Vagina (tissue), 2 donors: ENCODE data around the gene KRTAP7-1. TPM values are rescaled to one million over a fixed set of nuclear protein-coding genes. Genes with fewer than 3 reads are reported as not detected.

Source experiments
- DNase-seq, 2 donors: peaks; one replicate each; pipeline ENCODE4 v3.0.0-alpha.2; 2017; ENCODE audit errors: extremely low spot score in 2 of 2
- H3K27ac ChIP-seq: fragments of 200-600 bp; sonication (generic); one replicate; pipeline ENCODE4 v1.5.1; 2019
- H3K27me3 ChIP-seq: fragments of 200-600 bp; sonication (generic); one replicate; pipeline ENCODE4 v1.5.1; 2019
- H3K36me3 ChIP-seq, 2 donors: fragments of 200-600 bp; sonication (generic); one replicate each; pipeline ENCODE4 v1.5.1; 2017 to 2019
- H3K4me1 ChIP-seq: fragments of 200-600 bp; sonication (generic); one replicate; pipeline ENCODE4 v1.5.1; 2019
- H3K4me3 ChIP-seq, 2 donors: fragments of 200-600 bp; sonication (generic); 1 replicate in 1 of 2; 2 replicates in 1 of 2; pipeline ENCODE4 v1.5.1; 2016 to 2019
- H3K9me3 ChIP-seq: fragments of 200-600 bp; sonication (generic); one replicate; pipeline ENCODE4 v1.5.1; 2019
- POLR2A ChIP-seq, 2 donors: fragments of 450-650 bp; IDR thresholded peaks; one replicate each; pipeline ENCODE4 v1.6.1; 2017; ENCODE audit warnings: antibody characterized with exemption in 2 of 2, mild to moderate bottlenecking in 2 of 2, moderate library complexity in 2 of 2
- POLR2AphosphoS5 ChIP-seq, 2 donors: sonication (generic); formaldehyde crosslinking; IDR thresholded peaks; one replicate each; pipeline ENCODE4 v1.9.0; 2017; ENCODE audit warnings: antibody characterized with exemption in 2 of 2, mild to moderate bottlenecking in 2 of 2, low read depth in 1 of 2; ENCODE audit not compliant: insufficient read depth in 1 of 2
- intact Hi-C: fragments of 100-400 bp; cut with DNase I; formaldehyde crosslinking; loops from one replicate; pipeline ENCODE4 v1.15.1; 2023
- small RNA-seq: library from RNA; depleted of rRNA; stranded (forward); fragments of <200 nt; gene quantifications from one replicate; pipeline ENCODE3, GENCODE V24; 2016
- total RNA-seq: library from RNA; depleted of rRNA; stranded (reverse); fragments of >200 nt; gene quantifications from one replicate; pipeline ENCODE4 v1.2.3, GENCODE V29; 2016
- TF ChIP-seq, protein P1 (sequence below), 3 experiments: fragments of 450-650 bp in 2 of 3; fragments of 200-600 bp in 1 of 3; sonication (generic) in 1 of 3; IDR thresholded peaks; one replicate each; pipeline ENCODE4 v1.5.1; 2017 to 2019; ENCODE audit warnings: antibody characterized with exemption in 3 of 3, mild to moderate bottlenecking in 2 of 3, moderate library complexity in 2 of 3

The KRTAP7-1 gene
- total RNA-seq, 1 donor from 2014 or later, result not detected

DNA sequence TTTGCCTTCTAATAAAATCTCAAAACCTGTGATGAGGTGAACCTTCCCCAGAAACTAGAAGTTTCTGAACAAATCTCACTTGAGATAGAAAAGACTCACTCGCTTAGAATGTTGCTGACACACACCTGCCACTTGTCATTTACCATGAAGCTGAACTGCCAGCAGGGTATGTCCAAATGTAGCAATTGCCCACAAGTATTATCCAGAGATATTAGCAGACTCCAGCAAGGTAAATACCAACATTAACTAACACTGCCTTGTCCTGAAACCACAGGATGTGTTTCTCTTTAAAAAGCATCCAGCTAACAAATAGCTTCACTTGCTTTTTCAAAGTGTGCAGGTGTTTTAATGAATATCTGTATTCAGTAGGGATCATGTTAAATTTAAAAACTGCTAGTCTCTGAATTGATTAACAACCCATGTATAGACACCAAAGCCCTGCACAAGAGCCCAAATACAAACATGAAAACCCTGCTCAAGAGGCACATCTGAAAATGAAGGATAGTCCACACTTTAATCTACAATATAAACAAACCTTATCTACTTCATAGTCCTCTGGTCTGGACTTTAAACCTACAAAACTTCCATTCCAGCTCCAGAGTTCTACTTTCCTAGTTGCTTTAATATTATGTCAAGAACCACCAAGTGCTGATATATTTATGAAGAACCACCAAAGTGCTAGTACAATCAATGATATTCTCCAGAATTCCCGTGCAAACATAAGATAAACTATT, 35.8 kb downstream of the KRTAP7-1 start:
- intact Hi-C loops, result no loop called here
- H3K4me3 ChIP-seq, result no peak overlapping the region
- H3K36me3 ChIP-seq, result no peaks in the 10 kb centered on the region
- H3K4me1 ChIP-seq, result no peaks in the 10 kb centered on the region
- H3K27ac ChIP-seq, result no peak overlapping the region
- no peaks in the 10 kb centered on the region for H3K27me3 ChIP-seq
- no peak for DNase-seq
- no peaks in the 10 kb centered on the region for H3K9me3 ChIP-seq
- TF ChIP-seq, protein P1, sequence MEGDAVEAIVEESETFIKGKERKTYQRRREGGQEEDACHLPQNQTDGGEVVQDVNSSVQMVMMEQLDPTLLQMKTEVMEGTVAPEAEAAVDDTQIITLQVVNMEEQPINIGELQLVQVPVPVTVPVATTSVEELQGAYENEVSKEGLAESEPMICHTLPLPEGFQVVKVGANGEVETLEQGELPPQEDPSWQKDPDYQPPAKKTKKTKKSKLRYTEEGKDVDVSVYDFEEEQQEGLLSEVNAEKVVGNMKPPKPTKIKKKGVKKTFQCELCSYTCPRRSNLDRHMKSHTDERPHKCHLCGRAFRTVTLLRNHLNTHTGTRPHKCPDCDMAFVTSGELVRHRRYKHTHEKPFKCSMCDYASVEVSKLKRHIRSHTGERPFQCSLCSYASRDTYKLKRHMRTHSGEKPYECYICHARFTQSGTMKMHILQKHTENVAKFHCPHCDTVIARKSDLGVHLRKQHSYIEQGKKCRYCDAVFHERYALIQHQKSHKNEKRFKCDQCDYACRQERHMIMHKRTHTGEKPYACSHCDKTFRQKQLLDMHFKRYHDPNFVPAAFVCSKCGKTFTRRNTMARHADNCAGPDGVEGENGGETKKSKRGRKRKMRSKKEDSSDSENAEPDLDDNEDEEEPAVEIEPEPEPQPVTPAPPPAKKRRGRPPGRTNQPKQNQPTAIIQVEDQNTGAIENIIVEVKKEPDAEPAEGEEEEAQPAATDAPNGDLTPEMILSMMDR (IDR thresholded peaks at IDR 0.05), result no peak
- TF ChIP-seq POLR2AphosphoS5 (IDR thresholded peaks at IDR 0.05; ENCODE audit: insufficient read depth in 1 of 2, low read depth in 1 of 2) (no peak), POLR2A (IDR thresholded peaks at IDR 0.05) (no peak)

DNA sequence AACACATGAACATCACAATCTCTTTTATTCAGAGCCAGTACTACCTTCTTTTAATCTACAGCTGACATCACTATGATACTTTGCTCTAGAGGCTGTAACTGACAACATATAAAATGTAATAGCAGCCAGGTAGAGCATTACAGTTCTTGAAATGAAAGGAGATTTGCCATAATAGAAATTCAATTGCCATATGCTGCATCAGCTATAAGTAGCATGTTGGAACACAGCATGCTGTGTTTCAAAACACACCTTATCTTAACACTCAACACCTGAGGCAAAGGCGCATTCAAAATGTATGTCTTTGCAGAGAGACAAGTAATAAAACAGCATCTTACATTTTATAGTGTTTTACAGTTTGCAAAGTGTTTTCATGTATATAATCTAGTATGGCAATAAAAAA, 50.3 kb downstream of the KRTAP7-1 start:
- H3K4me1 ChIP-seq, result no peaks in the 10 kb centered on the region
- H3K9me3 ChIP-seq, result no peaks in the 10 kb centered on the region
- no peaks in the 10 kb centered on the region for H3K36me3 ChIP-seq
- no peaks in the 10 kb centered on the region for H3K27me3 ChIP-seq
- TF ChIP-seq, protein P1 (IDR thresholded peaks at IDR 0.05), result no peak
- TF ChIP-seq POLR2AphosphoS5 (IDR thresholded peaks at IDR 0.05; ENCODE audit: insufficient read depth in 1 of 2, low read depth in 1 of 2), result no peak
- TF ChIP-seq POLR2A (IDR thresholded peaks at IDR 0.05), result no peak
- no peak overlapping the region for H3K27ac ChIP-seq
- intact Hi-C loops, result no loop called here
- no peak for DNase-seq
- H3K4me3 ChIP-seq, result no peak overlapping the region

Small RNA genes within 50 kb of the gene (small RNA-seq; reads per million reads assigned to genes)
- not detected for gene KRTAP8-2P
- gene KRTAP8-3P, result not detected

Other genes with a start within 250 kb of the KRTAP7-1 start
- gene KRTAP22-2, start 239.4 kb downstream of the KRTAP7-1 start, total RNA-seq, result not detected
- gene KRTAP6-3, start 237.3 kb downstream of the KRTAP7-1 start, total RNA-seq, result not detected
- not detected for gene KRTAP6-2, start 230.9 kb downstream of the KRTAP7-1 start, total RNA-seq
- gene KRTAP22-1, start 228.7 kb downstream of the KRTAP7-1 start, total RNA-seq, result not detected
- not detected for gene KRTAP6-1, start 215.8 kb downstream of the KRTAP7-1 start, total RNA-seq
- gene KRTAP20-1, start 213.3 kb downstream of the KRTAP7-1 start, total RNA-seq, result not detected
- gene KRTAP20-4, start 209.1 kb downstream of the KRTAP7-1 start, total RNA-seq, result not detected
- gene KRTAP20-2, start 194.6 kb downstream of the KRTAP7-1 start, total RNA-seq, result not detected
- gene KRTAP20-3, start 186.9 kb downstream of the KRTAP7-1 start, total RNA-seq, result not detected
- not detected for gene KRTAP21-3, start 111.0 kb downstream of the KRTAP7-1 start, total RNA-seq
- not detected for gene KRTAP21-2, start 82.5 kb downstream of the KRTAP7-1 start, total RNA-seq
- not detected for gene KRTAP21-1, start 74.3 kb downstream of the KRTAP7-1 start, total RNA-seq
- gene KRTAP8-1, start 16.5 kb downstream of the KRTAP7-1 start, total RNA-seq, result not detected
- gene KRTAP11-1, start 51.8 kb upstream of the KRTAP7-1 start, total RNA-seq, result not detected
- gene KRTAP19-8, start 208.7 kb upstream of the KRTAP7-1 start, total RNA-seq, result not detected